ENCODE results near the gene ADAMTS15. TPM values are rescaled to one million over a fixed set of nuclear protein-coding genes. Genes with fewer than 3 reads are reported as not detected.

The ADAMTS15 gene, protein sequence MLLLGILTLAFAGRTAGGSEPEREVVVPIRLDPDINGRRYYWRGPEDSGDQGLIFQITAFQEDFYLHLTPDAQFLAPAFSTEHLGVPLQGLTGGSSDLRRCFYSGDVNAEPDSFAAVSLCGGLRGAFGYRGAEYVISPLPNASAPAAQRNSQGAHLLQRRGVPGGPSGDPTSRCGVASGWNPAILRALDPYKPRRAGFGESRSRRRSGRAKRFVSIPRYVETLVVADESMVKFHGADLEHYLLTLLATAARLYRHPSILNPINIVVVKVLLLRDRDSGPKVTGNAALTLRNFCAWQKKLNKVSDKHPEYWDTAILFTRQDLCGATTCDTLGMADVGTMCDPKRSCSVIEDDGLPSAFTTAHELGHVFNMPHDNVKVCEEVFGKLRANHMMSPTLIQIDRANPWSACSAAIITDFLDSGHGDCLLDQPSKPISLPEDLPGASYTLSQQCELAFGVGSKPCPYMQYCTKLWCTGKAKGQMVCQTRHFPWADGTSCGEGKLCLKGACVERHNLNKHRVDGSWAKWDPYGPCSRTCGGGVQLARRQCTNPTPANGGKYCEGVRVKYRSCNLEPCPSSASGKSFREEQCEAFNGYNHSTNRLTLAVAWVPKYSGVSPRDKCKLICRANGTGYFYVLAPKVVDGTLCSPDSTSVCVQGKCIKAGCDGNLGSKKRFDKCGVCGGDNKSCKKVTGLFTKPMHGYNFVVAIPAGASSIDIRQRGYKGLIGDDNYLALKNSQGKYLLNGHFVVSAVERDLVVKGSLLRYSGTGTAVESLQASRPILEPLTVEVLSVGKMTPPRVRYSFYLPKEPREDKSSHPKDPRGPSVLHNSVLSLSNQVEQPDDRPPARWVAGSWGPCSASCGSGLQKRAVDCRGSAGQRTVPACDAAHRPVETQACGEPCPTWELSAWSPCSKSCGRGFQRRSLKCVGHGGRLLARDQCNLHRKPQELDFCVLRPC
- total RNA-seq, result 10 to 100 TPM in 2 of 6 donors, 1 to 10 TPM in 4; 2.5 to 23.0 (median 7.2) TPM

DNA sequence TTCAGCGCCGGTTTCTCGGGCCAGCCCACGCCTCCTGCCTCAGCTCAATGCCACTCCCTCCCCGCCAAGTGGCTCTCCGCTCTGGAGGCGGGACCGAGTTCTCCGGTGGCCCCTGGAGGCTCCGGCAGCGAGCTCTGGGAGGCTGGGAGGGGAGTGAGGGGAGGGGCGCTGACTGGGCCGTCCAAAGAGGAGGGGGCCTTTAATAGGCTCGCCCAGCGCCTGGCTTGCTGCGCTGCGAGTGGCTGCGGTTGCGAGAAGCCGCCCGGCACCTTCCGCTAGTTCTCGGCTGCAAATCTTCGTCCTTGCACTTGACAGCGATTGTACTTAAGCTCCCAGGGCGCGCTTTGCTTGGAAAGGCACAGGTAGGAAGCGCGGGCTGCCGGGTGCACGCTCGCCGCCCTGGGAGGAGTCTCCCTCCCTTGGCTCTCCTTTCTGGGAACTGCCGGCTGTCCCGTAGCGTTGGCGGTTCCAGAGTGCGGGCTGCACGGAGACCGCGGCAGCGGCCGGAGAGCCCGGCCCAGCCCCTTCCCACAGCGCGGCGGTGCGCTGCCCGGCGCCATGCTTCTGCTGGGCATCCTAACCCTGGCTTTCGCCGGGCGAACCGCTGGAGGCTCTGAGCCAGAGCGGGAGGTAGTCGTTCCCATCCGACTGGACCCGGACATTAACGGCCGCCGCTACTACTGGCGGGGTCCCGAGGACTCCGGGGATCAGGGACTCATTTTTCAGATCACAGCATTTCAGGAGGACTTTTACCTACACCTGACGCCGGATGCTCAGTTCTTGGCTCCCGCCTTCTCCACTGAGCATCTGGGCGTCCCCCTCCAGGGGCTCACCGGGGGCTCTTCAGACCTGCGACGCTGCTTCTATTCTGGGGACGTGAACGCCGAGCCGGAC, at the start of gene ADAMTS15:
Gene ADAMTS15, plus strand, starts transcription at position 230 of the 894 bp plus-strand sequence. Its CDS starts 329 bp downstream, at position 559.
- Histone ChIP-seq H3K9me3 (no peaks in the 10 kb centered on the region), H3K4me3 (peak within 1 kb of the TSS; percentile 50 to 68 (median 58)), H3K36me3 (no peaks in the 10 kb centered on the region), H3K27me3 (peaks cover 0 to 17% (median 1%) of the 10 kb centered on the region in 4 donors), H3K4me1 (peaks cover 8 to 24% (median 14%) of the 10 kb centered on the region in 4 donors), H3K27ac (peak within 1 kb of the TSS; percentile 52 to 82 (median 76))
- peak; percentile 81 to 91 for DNase-seq
- peak; percentile 87 to 91 for ATAC-seq (ENCODE audit: low FRiP score in 2 of 2)
- TF ChIP-seq POLR2AphosphoS5 (IDR thresholded peaks at IDR 0.05) (peak in 1 of 2 donors; percentile 24), POLR2A (IDR thresholded peaks at IDR 0.05) (peak in 3 of 4 donors; percentile 16 to 65 (median 53)), EP300 (IDR thresholded peaks at IDR 0.05) (no peak)
- TF ChIP-seq, protein P1, sequence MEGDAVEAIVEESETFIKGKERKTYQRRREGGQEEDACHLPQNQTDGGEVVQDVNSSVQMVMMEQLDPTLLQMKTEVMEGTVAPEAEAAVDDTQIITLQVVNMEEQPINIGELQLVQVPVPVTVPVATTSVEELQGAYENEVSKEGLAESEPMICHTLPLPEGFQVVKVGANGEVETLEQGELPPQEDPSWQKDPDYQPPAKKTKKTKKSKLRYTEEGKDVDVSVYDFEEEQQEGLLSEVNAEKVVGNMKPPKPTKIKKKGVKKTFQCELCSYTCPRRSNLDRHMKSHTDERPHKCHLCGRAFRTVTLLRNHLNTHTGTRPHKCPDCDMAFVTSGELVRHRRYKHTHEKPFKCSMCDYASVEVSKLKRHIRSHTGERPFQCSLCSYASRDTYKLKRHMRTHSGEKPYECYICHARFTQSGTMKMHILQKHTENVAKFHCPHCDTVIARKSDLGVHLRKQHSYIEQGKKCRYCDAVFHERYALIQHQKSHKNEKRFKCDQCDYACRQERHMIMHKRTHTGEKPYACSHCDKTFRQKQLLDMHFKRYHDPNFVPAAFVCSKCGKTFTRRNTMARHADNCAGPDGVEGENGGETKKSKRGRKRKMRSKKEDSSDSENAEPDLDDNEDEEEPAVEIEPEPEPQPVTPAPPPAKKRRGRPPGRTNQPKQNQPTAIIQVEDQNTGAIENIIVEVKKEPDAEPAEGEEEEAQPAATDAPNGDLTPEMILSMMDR (IDR thresholded peaks at IDR 0.05), result no peak
- WGBS, 2 donors, result 0 to 2% methylated on average over 31 to 38 of the region's 75 CpGs

DNA sequence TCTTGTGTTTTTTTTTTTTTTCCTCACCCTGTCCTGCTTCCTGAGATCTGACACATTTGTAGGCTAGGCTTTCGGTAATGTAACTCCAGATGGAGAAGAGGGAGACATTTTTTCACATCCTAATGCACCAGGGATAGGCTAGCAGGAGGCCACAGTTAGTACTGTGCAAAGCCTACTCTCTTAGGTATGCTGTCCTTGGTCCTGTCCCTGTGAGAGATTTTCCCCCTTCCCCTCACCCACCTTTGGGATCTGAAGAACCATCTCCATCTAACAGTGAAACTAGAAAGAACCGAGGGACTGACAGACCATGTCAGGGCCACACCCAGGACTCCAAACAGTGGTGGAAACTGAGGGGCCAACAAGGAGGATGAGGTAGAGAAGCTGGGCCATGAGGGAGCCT, 49.2 kb upstream of the ADAMTS15 start:
- Histone ChIP-seq H3K36me3 (no peaks in the 10 kb centered on the region), H3K4me3 (no peak overlapping the region), H3K4me1 (peaks cover 0 to 10% (median 3%) of the 10 kb centered on the region in 4 donors), H3K27ac (no peak overlapping the region), H3K9me3 (no peaks in the 10 kb centered on the region), H3K27me3 (no peaks in the 10 kb centered on the region)
- ATAC-seq (ENCODE audit: low FRiP score in 2 of 2) (no peak), DNase-seq (no peak)
- WGBS, 2 donors, result 85 to 92% methylated on average over 2 of the region's 2 CpGs
- no peak for TF ChIP-seq POLR2A (IDR thresholded peaks at IDR 0.05)
- no peak for TF ChIP-seq POLR2AphosphoS5 (IDR thresholded peaks at IDR 0.05)
- TF ChIP-seq, protein P1 (IDR thresholded peaks at IDR 0.05), result no peak
- TF ChIP-seq EP300 (IDR thresholded peaks at IDR 0.05), result no peak

DNA sequence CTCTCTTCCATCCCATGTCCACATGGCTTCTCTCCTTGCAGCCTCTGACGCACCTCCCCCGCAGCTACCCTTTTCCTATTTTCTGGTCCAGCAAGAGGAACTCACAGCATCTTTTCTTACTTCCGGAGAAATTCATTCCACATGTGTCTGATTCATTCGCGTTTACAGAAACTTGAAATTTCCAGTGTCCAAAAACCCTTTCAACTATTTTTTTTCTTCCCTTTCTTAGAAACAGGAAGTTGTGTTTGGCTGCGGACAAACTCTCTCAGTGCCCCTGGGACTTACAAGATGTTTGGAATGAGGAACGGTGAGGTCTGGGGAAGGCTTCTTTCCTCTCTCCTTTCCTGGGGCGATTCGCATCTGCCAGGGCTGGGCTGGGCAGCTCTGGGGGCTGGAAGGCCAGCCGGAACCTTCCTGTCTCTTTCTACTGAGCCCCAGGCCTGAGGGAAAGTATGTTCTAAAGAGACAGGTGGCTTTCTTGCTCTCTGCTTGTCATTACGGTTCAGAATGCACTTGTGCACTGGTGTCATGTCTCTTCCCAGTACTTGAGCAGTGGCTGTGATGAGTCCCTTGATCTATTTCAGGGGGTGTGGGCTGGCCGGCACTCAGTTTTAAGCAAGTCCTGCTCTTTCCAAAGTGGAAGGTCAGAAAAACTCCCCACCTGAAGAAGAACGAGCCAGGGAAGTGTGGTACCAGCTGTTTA, 47.5 kb upstream of the ADAMTS15 start:
- Histone ChIP-seq H3K27me3 (no peaks in the 10 kb centered on the region), H3K9me3 (no peaks in the 10 kb centered on the region), H3K4me1 (peaks cover 0 to 10% (median 3%) of the 10 kb centered on the region in 4 donors), H3K4me3 (no peak overlapping the region), H3K27ac (peak overlapping the region in 3 of 4 donors; percentile 33 to 60 (median 35)), H3K36me3 (peaks cover 0 to 3% (median 0%) of the 10 kb centered on the region in 4 donors)
- WGBS, 2 donors, result 31 to 34% methylated on average over 11 to 13 of the region's 13 CpGs
- no peak for TF ChIP-seq POLR2A (IDR thresholded peaks at IDR 0.05)
- TF ChIP-seq, protein P1 (IDR thresholded peaks at IDR 0.05), result no peak
- no peak for TF ChIP-seq POLR2AphosphoS5 (IDR thresholded peaks at IDR 0.05)
- no peak for TF ChIP-seq EP300 (IDR thresholded peaks at IDR 0.05)
- peak in 1 of 2 donors; percentile 10 for DNase-seq
- peak in 1 of 2 donors; percentile 55 for ATAC-seq (ENCODE audit: low FRiP score in 2 of 2)

Measured in upper lobe of left lung (tissue), 6 donors.